Mammary epithelial cell (primary cell): Measurements from ENCODE around the gene RGL1.

Experiments
- CTCF ChIP-seq, 2 donors: IDR thresholded peaks in 1 of 2; conservative IDR thresholded peaks in 1 of 2; 2 replicates each; pipeline ENCODE4 v1.5.1; 2011 to 2012; ENCODE audit warnings: inconsistent platforms in 2 of 2, low read length in 2 of 2, mild to moderate bottlenecking in 2 of 2, control low read depth in 1 of 2, low read depth in 1 of 2; ENCODE audit not compliant: insufficient read depth in 1 of 2; ENCODE audit errors: extremely low read depth in 1 of 2
- EZH2 ChIP-seq: IDR thresholded peaks from 2 replicates; pipeline ENCODE4 v1.6.1; 2012; ENCODE audit warnings: low read length, inconsistent platforms, borderline replicate concordance

- no peak for TF ChIP-seq CTCF (conservative IDR thresholded peaks at IDR 0.05 in 1 of 2, IDR thresholded peaks at IDR 0.05 in 1 of 2; ENCODE audit: extremely low read depth in 1 of 2, insufficient read depth in 1 of 2, low read depth in 1 of 2, low read length in 2 of 2)
- TF ChIP-seq EZH2 = no peak
Observed at GRCh38 chr1:183957216-183957830, 152.4 kb downstream of the RGL1 start.
